ENCODE results near the gene ARL6IP5.
A peak's percentile ranks its signal among the peaks of the same experiment; 100 is the strongest.

The ARL6IP5 gene

GRCh38 chr3:69087030-69087791, 2.5 kb downstream of the ARL6IP5 start:
- DNase-seq, result no peak

GRCh38 chr3:69088063-69088462, 3.3 kb downstream of the ARL6IP5 start:
- DNase-seq, result no peak

GRCh38 chr3:69090021-69090420, 5.3 kb downstream of the ARL6IP5 start:
- no peak for DNase-seq

GRCh38 chr3:69091389-69092029, 6.8 kb downstream of the ARL6IP5 start:
- peak; percentile 52 for DNase-seq

GRCh38 chr3:69092030-69092516, 7.3 kb downstream of the ARL6IP5 start:
- DNase-seq, result peak; percentile 41

GRCh38 chr3:69094467-69095205, 9.9 kb downstream of the ARL6IP5 start:
- DNase-seq, result peak; percentile 84

- peak; percentile 57 for DNase-seq
Observed at GRCh38 chr3:69095636-69096035, 10.9 kb downstream of the ARL6IP5 start.

- DNase-seq, result no peak
Observed at GRCh38 chr3:69096299-69096698, 11.6 kb downstream of the ARL6IP5 start.

- DNase-seq, result no peak
Observed at GRCh38 chr3:69097407-69098086, 12.8 kb downstream of the ARL6IP5 start.

GRCh38 chr3:69099576-69099975, 14.8 kb downstream of the ARL6IP5 start:
- DNase-seq, result no peak

GRCh38 chr3:69102384-69102783, 17.6 kb downstream of the ARL6IP5 start:
- no peak for DNase-seq

- DNase-seq, result no peak
Observed at GRCh38 chr3:69103123-69103522, 18.4 kb downstream of the ARL6IP5 start.

GRCh38 chr3:69104586-69104985, 19.8 kb downstream of the ARL6IP5 start:
- no peak for DNase-seq

GRCh38 chr3:69105320-69105719, 20.6 kb downstream of the ARL6IP5 start:
- DNase-seq, result no peak

- no peak for DNase-seq
Observed at GRCh38 chr3:69107841-69108240, 23.1 kb downstream of the ARL6IP5 start.

- no peak for DNase-seq
Observed at GRCh38 chr3:69108811-69109210, 24.1 kb downstream of the ARL6IP5 start.

- no peak for DNase-seq
Observed at GRCh38 chr3:69110941-69111546, 26.3 kb downstream of the ARL6IP5 start.

- DNase-seq, result no peak
Observed at GRCh38 chr3:69113536-69113935, 28.8 kb downstream of the ARL6IP5 start.

- DNase-seq, result no peak
Observed at GRCh38 chr3:69115731-69116130, 31.0 kb downstream of the ARL6IP5 start.

GRCh38 chr3:69116162-69116561, 31.4 kb downstream of the ARL6IP5 start:
- no peak for DNase-seq

- DNase-seq, result no peak
Observed at GRCh38 chr3:69116897-69117296, 32.2 kb downstream of the ARL6IP5 start.

- DNase-seq, result no peak
Observed at GRCh38 chr3:69118555-69118954, 33.8 kb downstream of the ARL6IP5 start.

GRCh38 chr3:69119138-69119537, 34.4 kb downstream of the ARL6IP5 start:
- no peak for DNase-seq

Measured in RPMI8226 (cell line).